Neural progenitor cell (in vitro differentiated cells): ENCODE results near the gene TUBB3. TPM values are rescaled to one million over a fixed set of nuclear protein-coding genes. Genes with fewer than 3 reads are reported as not detected.

Source experiments
- DNase-seq: peaks from one replicate; pipeline ENCODE4 v3.0.0-alpha.2; 2016; ENCODE audit warnings: low spot score
- H2AFZ ChIP-seq: fragments of 200-600 bp; sonication (generic); replicated peaks from 2 replicates; pipeline ENCODE4 v1.6.1; 2016; ENCODE audit warnings: antibody characterized with exemption
- H3F3A ChIP-seq: fragments of 200-600 bp; sonication (generic); 2 replicates; pipeline ENCODE4 v1.6.1; 2016; ENCODE audit warnings: antibody characterized with exemption, low read depth
- H3K27ac ChIP-seq: fragments of 200-600 bp; sonication (generic); 2 replicates; pipeline ENCODE4 v1.5.1; 2016; ENCODE audit warnings: mild to moderate bottlenecking
- H3K27me3 ChIP-seq: fragments of 200-600 bp; sonication (generic); 2 replicates; pipeline ENCODE4 v1.6.1; 2016; ENCODE audit warnings: mild to moderate bottlenecking, moderate library complexity
- H3K36me3 ChIP-seq: fragments of 200-600 bp; sonication (generic); 2 replicates; pipeline ENCODE4 v1.5.1; 2016
- H3K4me1 ChIP-seq: fragments of 200-600 bp; sonication (generic); 2 replicates; pipeline ENCODE4 v1.6.1; 2016; ENCODE audit warnings: mixed run types
- H3K4me2 ChIP-seq: fragments of 200-600 bp; sonication (generic); 2 replicates; pipeline ENCODE4 v1.6.1; 2016
- H3K4me3 ChIP-seq: fragments of 200-600 bp; sonication (generic); 2 replicates; pipeline ENCODE4 v1.5.1; 2016
- H3K79me2 ChIP-seq: fragments of 200-600 bp; sonication (generic); 2 replicates; pipeline ENCODE4 v1.6.1; 2016; ENCODE audit warnings: low read depth
- H3K9ac ChIP-seq: fragments of 200-600 bp; sonication (generic); 2 replicates; pipeline ENCODE4 v1.6.1; 2016
- H3K9me3 ChIP-seq: fragments of 200-600 bp; sonication (generic); 2 replicates; pipeline ENCODE4 v1.5.1; 2016; ENCODE audit warnings: low read depth
- H4K20me1 ChIP-seq: fragments of 200-600 bp; sonication (generic); 2 replicates; pipeline ENCODE4 v1.6.1; 2016; ENCODE audit warnings: low read depth
- H3K27ac Mint-ChIP-seq: 3 replicates; pipeline ENCODE4 v1.8.0; 2021; ENCODE audit warnings: mixed read lengths
- H3K27me3 Mint-ChIP-seq: 2 replicates; pipeline ENCODE4 v1.8.0; 2022; ENCODE audit warnings: low read depth, mild to moderate bottlenecking, inconsistent platforms, moderate library complexity, mixed read lengths; ENCODE audit not compliant: insufficient read depth
- H3K36me3 Mint-ChIP-seq: 3 replicates; pipeline ENCODE4 v1.8.0; 2021; ENCODE audit warnings: mixed read lengths
- H3K4me1 Mint-ChIP-seq: 3 replicates; pipeline ENCODE4 v1.8.0; 2021; ENCODE audit warnings: mixed read lengths
- H3K4me3 Mint-ChIP-seq: 3 replicates; pipeline ENCODE4 v1.8.0; 2021; ENCODE audit warnings: mild to moderate bottlenecking, moderate library complexity, mixed read lengths
- H3K9me3 Mint-ChIP-seq: 3 replicates; pipeline ENCODE4 v1.8.0; 2020; ENCODE audit warnings: mixed read lengths
- CTCF ChIP-seq: fragments of 200-600 bp; sonication (generic); IDR thresholded peaks from 2 replicates; pipeline ENCODE4 v1.5.1; 2017; ENCODE audit warnings: antibody characterized with exemption, mild to moderate bottlenecking
- EZH2 ChIP-seq: fragments of 200-600 bp; sonication (generic); IDR thresholded peaks from 2 replicates; pipeline ENCODE4 v1.6.1; 2017; ENCODE audit warnings: antibody characterized with exemption, mild to moderate bottlenecking, moderate library complexity
- EZH2phosphoT487 ChIP-seq: fragments of 200-600 bp; sonication (generic); IDR thresholded peaks from 2 replicates; pipeline ENCODE4 v1.6.1; 2017; ENCODE audit warnings: antibody characterized with exemption
- total RNA-seq: library from RNA; depleted of rRNA; stranded (reverse); fragments of >200 nt; gene quantifications from 2 replicates; pipeline ENCODE4 v1.2.3, GENCODE V29; 2015; ENCODE audit warnings: low replicate concordance

Gene TUBB3
- total RNA-seq, 1 donor from 2014 or later = 41.4 TPM

- Histone ChIP-seq H4K20me1 (no peaks in the 10 kb centered on the region), H3K36me3 (no peaks in the 10 kb centered on the region)
Measured at GRCh38 chr16:89893642-89894548, 29.2 kb upstream of the TUBB3 start.

GRCh38 chr16:89895482-89896250 lies 27.5 kb upstream of the TUBB3 start:
- H3K27me3 ChIP-seq = no peaks in the 10 kb centered on the region
- H3K79me2 ChIP-seq = no peaks in the 10 kb centered on the region
- H3K36me3 ChIP-seq = no peaks in the 10 kb centered on the region
- no peak overlapping the region for H3K4me2 ChIP-seq
- no peaks in the 10 kb centered on the region for H4K20me1 ChIP-seq
- Mint-ChIP-seq H3K4me3 (no peak overlapping the region), H3K4me1 (no peaks in the 10 kb centered on the region), H3K9me3 (no peaks in the 10 kb centered on the region), H3K27me3 (peaks cover 3% of the 10 kb centered on the region), H3K36me3 (peaks cover 27% of the 10 kb centered on the region), H3K27ac (no peak overlapping the region)
- no peaks in the 10 kb centered on the region for H3F3A ChIP-seq
- no peak overlapping the region for H3K9ac ChIP-seq
- no peak for TF ChIP-seq EZH2
- no peak for TF ChIP-seq EZH2phosphoT487
- TF ChIP-seq CTCF = no peak
- no peaks in the 10 kb centered on the region for H3K9me3 ChIP-seq
- no peaks in the 10 kb centered on the region for H3K4me1 ChIP-seq
- H3K4me3 ChIP-seq = no peak overlapping the region
- no peak for DNase-seq
- no peak overlapping the region for H2AFZ ChIP-seq
- no peak overlapping the region for H3K27ac ChIP-seq

More at GRCh38 chr16:89893642-89894548, 29.2 kb upstream of the TUBB3 start:
- peaks cover 3% of the 10 kb centered on the region for H3K27me3 Mint-ChIP-seq
- H3K4me3 ChIP-seq = no peak overlapping the region
- no peaks in the 10 kb centered on the region for H3K4me1 ChIP-seq
- H3K9me3 ChIP-seq = no peaks in the 10 kb centered on the region
- no peaks in the 10 kb centered on the region for H3K4me1 Mint-ChIP-seq
- no peak overlapping the region for H3K27ac ChIP-seq
- no peak for DNase-seq
- no peak overlapping the region for H3K4me2 ChIP-seq
- no peak for TF ChIP-seq EZH2
- H3K79me2 ChIP-seq = no peaks in the 10 kb centered on the region
- H3K4me3 Mint-ChIP-seq = no peak overlapping the region
- no peak overlapping the region for H2AFZ ChIP-seq
- H3K9ac ChIP-seq = no peak overlapping the region
- no peaks in the 10 kb centered on the region for H3F3A ChIP-seq
- H3K36me3 Mint-ChIP-seq = peaks cover 19% of the 10 kb centered on the region
- H3K27ac Mint-ChIP-seq = no peak overlapping the region
- H3K27me3 ChIP-seq = no peaks in the 10 kb centered on the region
- H3K9me3 Mint-ChIP-seq = no peaks in the 10 kb centered on the region

GRCh38 chr16:89897204-89897603 lies 25.9 kb upstream of the TUBB3 start:
- H3K27ac Mint-ChIP-seq = no peak overlapping the region
- Histone ChIP-seq H2AFZ (no peak overlapping the region), H3K4me3 (no peak overlapping the region), H4K20me1 (no peaks in the 10 kb centered on the region), H3F3A (no peaks in the 10 kb centered on the region), H3K9me3 (no peaks in the 10 kb centered on the region), H3K4me2 (no peak overlapping the region), H3K9ac (no peak overlapping the region), H3K79me2 (no peaks in the 10 kb centered on the region), H3K4me1 (no peaks in the 10 kb centered on the region), H3K27me3 (no peaks in the 10 kb centered on the region), H3K27ac (no peak overlapping the region), H3K36me3 (no peaks in the 10 kb centered on the region)
- DNase-seq = no peak
- no peaks in the 10 kb centered on the region for H3K4me1 Mint-ChIP-seq
- peaks cover 3% of the 10 kb centered on the region for H3K27me3 Mint-ChIP-seq
- TF ChIP-seq EZH2 = no peak
- TF ChIP-seq EZH2phosphoT487 = no peak
- TF ChIP-seq CTCF = no peak
- H3K9me3 Mint-ChIP-seq = no peaks in the 10 kb centered on the region
- H3K4me3 Mint-ChIP-seq = no peak overlapping the region
- H3K36me3 Mint-ChIP-seq = peaks cover 25% of the 10 kb centered on the region
